ENCODE data around the gene CHMP4A. TPM values are rescaled to one million over a fixed set of nuclear protein-coding genes. Genes with fewer than 3 reads are reported as not detected.

Gene CHMP4A
- total and polyA plus RNA-seq, 2 of the 13 experiments (the other 11 are each of a cell fraction or from before 2014, with no cell fraction given): 83.6 to 113 TPM

- 94% methylated on average over 63 of the region's 63 CpGs for whole genome bisulfite sequencing (ENCODE audit: low lambda C conversion rate)
- Histone ChIP-seq H3K36me3 (replicated peaks in 1 of 2; ENCODE audit: control insufficient read depth in 1 of 2, insufficient read depth in 2 of 2, low read length in 2 of 2) (peaks cover 2 to 3% of the 10 kb centered on the region in 2 experiments; a peak in 4 of 5 replicates), H3K9me3 (ENCODE audit: low read length) (no peaks in the 10 kb centered on the region), H3K4me3 (replicated peaks in 1 of 3; ENCODE audit: insufficient read depth in 1 of 3, low read depth in 2 of 3, low read length in 3 of 3) (no peak within 1 kb of the TSS), H3K9ac (ENCODE audit: insufficient read depth, low read depth, low read length) (no peak within 1 kb of the TSS), H2AFZ (ENCODE audit: low read length) (no peak within 1 kb of the TSS), H4K20me1 (ENCODE audit: insufficient read depth, low read length) (no peaks in the 10 kb centered on the region), H3K27ac (ENCODE audit: extremely low read length, insufficient read depth, low read length) (no peak within 1 kb of the TSS), H3K79me2 (ENCODE audit: insufficient read depth, low read length) (no peaks in the 10 kb centered on the region), H3K4me1 (ENCODE audit: insufficient read depth, low read length) (no peaks in the 10 kb centered on the region), H3K27me3 (ENCODE audit: control insufficient read depth in 1 of 2, insufficient read depth in 2 of 2, low read length in 2 of 2) (no peaks in the 10 kb centered on the region), H3K4me2 (ENCODE audit: low read depth, low read length) (no peak within 1 kb of the TSS)
- DNase-seq (ENCODE audit: low spot score): no peak
- POLR2A ChIA-PET: interaction anchor here (0.7 to 3.3 kb wide), 6 partner anchors 10 to 70 kb away, joined by 3 to 13 read pairs (median 8); partner anchors contain the start of genes DCAF11, IRF9, NRL and PSME1
- FAIRE-seq: no peak
- in situ Hi-C loops (cut with HindIII; ENCODE audit: extremely low pct_ligation_motif_present, low pct_unique_long_range_greater_than_20kb) (no loop called here), intact Hi-C loops (cut with micrococcal nuclease; ENCODE audit: unreplicated experiment) (no loop called here)
- BruUV-seq (replicated peaks): no TSS peak
- ATAC-seq: peak; percentile 15
- CTCF ChIA-PET (ENCODE audit: low intra/inter-chr PET ratio, low total read pairs): no interaction called here
- TF ChIP-seq RNF2 (conservative IDR thresholded peaks at IDR 0.05; ENCODE audit: low read depth): no peak
- TF ChIP-seq ASH2L (IDR thresholded peaks at IDR 0.05; ENCODE audit: insufficient read length, low read depth, low read length): no peak
- no peak for TF ChIP-seq ZNF615 (CRISPR knock-in tag; IDR thresholded peaks at IDR 0.05; ENCODE audit: borderline replicate concordance)
- TF ChIP-seq ZBTB33 (CRISPR knock-in tag; IDR thresholded peaks at IDR 0.05): peak; percentile 2; the same call in 1 of the 2 replicates
- TF ChIP-seq HIVEP1 (CRISPR knock-in tag; IDR thresholded peaks at IDR 0.05): peak; percentile 44; the same call in 1 of the 2 replicates
- TF ChIP-seq THAP11 (CRISPR knock-in tag; IDR thresholded peaks at IDR 0.05): no peak
- peak; percentile 47; the same call in 1 of the 2 replicates for TF ChIP-seq MTA1 (CRISPR knock-in tag; IDR thresholded peaks at IDR 0.05; ENCODE audit: borderline replicate concordance)
- TF ChIP-seq DNMT1 (CRISPR knock-in tag; IDR thresholded peaks at IDR 0.05): 0 out of 2 replicates have a peak, but pooled peaks have one; percentile 24
- TF ChIP-seq ZXDC (CRISPR knock-in tag; IDR thresholded peaks at IDR 0.05): no peak
- TF ChIP-seq ZNF431 (CRISPR knock-in tag; IDR thresholded peaks at IDR 0.05; ENCODE audit: borderline replicate concordance, low read depth): no peak
- no peak for TF ChIP-seq ZMAT5 (CRISPR knock-in tag; IDR thresholded peaks at IDR 0.05; ENCODE audit: borderline replicate concordance, low read depth)
- TF ChIP-seq AGO2 (optimal IDR thresholded peaks at IDR 0.05; ENCODE audit: low read depth, low read length): peak; percentile 95
Measured at GRCh38 chr14:24171422-24172260, 41.6 kb downstream of the CHMP4A start, which contains the start of gene REC8. TSS of gene REC8 (plus strand) at chr14:24172080. CDS start at chr14:24172553, 473 bp downstream.

Measured in HepG2 (cell line).